OCI-M2 (cell line): ENCODE data around the gene CHST4.
"Not testable (repeated sequence)": the region's sequence is repeated elsewhere in the genome, so short reads cannot be mapped to it uniquely, and the experiment has no call there.

Experiments used
- DNase-seq: peaks from one replicate; lab custom pipeline; 2025; ENCODE audit not compliant: unreplicated experiment; lab: John Stamatoyannopoulos, UW

CHST4 gene

DNA sequence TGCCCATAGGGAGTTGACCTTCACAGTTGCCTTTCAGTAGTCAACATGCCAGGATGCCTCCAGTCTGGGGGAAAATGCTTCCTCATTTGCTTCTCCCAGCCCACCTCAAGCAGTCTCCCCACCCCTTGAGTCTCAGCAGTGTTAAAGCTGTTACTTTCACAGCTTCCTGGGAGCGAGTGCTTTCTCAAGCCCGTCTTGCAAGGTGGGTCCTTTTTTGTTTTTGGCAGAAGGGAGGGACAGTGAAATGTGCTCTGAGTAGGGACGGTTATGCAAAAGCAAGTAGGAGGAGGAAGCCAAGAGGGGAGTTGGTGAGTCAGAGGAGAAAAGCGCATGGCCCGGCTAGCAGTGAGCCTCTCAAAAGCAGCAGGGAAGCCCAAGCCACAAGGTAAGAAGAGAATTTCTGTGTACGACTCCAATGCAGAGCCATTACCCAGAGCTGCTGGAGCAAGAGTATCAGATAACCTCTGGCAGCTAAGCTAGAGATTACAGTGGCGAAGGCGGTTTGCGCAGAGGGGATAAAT lies at the start of gene CHST4:
Gene CHST4, plus strand, starts transcription at position 316 of the 521 bp plus-strand sequence. CDS start 10,252 bp downstream, outside the sequence.
- DNase-seq, result no peak

DNA sequence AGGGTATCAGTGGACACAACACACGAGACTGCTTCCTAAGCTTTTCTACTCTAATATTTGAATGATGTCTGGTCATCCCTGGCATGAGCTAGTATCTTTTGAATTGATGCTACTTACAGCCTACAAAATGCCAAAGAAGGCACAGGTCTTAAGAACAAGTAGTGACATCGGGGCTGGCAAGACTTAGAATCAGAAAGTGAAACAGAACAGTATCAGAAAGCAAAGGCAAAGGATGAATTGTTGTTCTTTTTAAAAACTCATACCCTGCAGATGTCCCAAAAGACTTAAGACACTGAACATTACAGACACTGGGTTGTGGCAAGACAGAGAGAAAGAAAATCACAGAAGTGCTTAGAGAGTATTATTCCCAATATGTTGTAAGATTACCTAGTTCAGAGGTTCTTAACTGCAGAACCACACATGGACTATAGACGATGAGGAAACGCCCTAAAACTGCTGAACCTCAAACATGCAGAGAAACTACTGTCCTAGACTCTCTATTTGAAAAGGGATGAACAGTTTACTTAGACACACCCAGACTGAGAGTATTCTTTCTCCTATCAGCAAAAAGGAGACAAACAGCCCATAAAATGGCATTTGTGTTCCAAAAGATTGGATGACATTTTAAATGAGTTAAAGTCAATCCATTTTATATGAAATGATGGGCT lies 49.6 kb upstream of the CHST4 start:
- no peak for DNase-seq

DNA sequence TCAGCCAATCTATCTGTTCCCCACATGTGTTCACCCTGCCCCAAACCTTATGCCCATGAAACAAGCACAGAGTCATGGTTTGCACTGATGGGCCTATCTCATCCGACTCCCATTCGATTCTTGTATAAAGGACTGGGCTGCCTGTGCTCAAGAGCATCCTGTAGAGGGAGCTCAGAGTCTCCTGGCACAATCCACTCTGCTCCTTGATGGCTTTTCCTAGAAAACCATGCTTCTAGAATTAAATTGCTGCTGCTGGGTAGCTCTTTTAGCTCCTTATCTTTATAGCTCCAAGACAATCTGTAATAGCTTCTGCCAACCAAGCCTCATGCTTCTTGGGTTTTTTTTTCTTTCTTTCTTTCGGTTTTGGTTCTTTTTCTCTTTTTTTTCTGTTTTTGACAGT lies 46.8 kb upstream of the CHST4 start:
- DNase-seq, result no peak

GRCh38 chr16:71480956-71481355 lies 45.3 kb upstream of the CHST4 start:
- DNase-seq, result no peak

GRCh38 chr16:71482569-71482968 lies 43.7 kb upstream of the CHST4 start:
- DNase-seq, result no peak

DNA sequence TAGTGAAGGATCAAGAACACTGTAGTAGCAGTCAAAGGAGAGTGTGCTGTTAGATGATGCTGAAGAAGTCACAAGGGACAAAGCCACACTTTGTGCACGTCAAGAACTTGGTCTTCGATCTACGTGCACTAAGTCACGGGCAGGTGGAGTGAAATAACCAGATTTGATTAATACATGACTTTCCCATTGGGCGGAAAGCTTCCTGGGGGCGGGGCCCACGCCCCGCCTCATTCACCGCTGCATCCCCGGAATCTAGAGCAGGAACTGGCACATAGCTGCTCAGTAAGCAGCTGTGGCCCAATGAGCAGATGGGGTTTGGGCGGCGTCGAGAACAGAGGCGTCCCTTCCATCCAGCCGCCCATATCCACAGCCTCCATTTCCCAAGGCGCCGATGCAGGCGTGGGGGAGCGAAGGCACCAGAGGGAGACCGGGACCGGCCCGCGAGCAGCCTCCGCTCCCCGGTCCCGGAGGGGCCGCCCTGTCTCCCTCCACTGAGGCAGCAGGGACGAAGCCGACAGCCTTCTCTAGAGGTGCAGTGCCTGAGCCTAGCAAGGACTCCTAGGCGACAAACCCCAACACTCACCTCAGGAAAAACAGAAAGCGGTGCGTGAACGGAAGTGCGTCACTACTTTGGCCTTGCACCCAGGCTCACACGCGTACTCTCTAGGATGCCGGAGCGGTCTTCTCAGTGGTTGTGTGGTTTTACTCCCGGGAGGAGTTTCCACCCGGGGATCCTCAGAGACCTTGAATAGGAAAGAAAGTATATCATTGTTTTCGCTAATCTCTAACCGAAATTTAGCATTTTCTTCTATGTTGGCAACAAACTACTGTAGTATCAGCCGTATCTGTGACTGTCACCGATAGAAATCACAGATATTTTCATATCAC lies 42.0 kb upstream of the CHST4 start:
- DNase-seq, result no peak

- no peak for DNase-seq
These were observed 37.1 kb upstream of the CHST4 start, which contains the start of gene ZNF19 for GRCh38 chr16:71489122-71489521. Gene ZNF19, minus strand, starts transcription at chr16:71489324. Its CDS starts 7,210 bp downstream, at chr16:71482114.

DNA sequence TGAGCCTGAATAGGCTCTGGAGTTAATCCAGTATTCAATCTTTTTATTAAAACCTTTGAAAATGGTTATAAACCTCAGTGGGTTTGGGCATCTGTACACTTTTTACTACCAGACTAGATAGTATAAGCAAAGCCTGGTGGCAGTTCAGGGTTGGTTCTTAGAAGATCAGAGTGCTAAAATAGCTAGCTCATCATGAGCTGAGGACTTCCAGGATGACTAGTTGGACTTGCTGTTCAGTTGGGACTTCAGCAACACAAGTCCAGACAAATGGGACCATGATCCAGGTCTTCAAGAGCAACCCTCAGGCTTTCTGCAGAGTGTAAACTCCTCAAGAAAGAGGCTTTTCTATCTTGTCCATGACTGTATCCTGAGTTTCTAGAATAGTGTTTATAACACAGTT lies 35.9 kb upstream of the CHST4 start:
- no peak for DNase-seq

DNA sequence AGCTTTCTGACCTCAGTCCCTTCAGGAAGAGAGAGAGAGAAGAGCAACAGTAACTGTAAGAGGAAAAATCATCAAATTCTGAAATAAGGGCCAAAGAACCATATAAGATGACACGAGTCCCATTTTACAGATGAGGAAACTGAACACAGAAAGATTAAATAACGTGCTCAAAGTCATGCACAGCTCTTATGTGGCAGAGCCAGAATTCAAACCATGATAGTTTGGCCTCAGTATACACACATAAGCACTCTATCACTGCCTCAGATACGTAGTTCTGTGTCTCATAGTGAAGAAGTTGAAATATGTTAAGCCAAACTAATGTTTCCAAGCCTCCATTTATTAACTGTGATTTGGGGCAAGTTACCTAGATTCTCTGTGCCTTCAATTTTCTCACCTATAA lies 35.2 kb upstream of the CHST4 start:
- DNase-seq, result no peak

DNA sequence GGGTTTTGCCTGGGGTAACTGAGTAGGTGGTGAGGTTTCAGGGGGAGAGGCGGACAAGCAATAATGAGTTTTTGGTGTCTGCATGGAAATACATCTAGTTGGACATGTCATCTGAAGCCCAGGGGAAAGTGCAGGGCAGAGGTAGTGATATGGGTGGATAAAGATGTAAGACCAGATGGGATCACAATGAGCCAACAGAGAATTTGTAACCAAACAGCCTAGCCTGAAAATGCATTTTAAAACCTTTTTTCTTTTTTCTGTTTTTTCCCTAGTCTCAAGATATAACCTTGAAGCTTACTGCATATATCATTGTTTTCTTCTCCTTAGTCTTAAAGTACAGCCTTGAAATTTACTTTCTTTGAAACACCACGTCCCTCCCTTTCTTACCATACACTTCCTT lies 33.4 kb upstream of the CHST4 start:
- no peak for DNase-seq

GRCh38 chr16:71493213-71493612 lies 33.0 kb upstream of the CHST4 start:
- DNase-seq, result no peak

GRCh38 chr16:71498031-71498430 lies 28.2 kb upstream of the CHST4 start:
- no peak for DNase-seq

- DNase-seq, result no peak
These were observed 26.4 kb upstream of the CHST4 start for GRCh38 chr16:71499775-71500364.

GRCh38 chr16:71500964-71501363 lies 25.3 kb upstream of the CHST4 start:
- no peak for DNase-seq

GRCh38 chr16:71501547-71501946 lies 24.7 kb upstream of the CHST4 start:
- no peak for DNase-seq

DNA sequence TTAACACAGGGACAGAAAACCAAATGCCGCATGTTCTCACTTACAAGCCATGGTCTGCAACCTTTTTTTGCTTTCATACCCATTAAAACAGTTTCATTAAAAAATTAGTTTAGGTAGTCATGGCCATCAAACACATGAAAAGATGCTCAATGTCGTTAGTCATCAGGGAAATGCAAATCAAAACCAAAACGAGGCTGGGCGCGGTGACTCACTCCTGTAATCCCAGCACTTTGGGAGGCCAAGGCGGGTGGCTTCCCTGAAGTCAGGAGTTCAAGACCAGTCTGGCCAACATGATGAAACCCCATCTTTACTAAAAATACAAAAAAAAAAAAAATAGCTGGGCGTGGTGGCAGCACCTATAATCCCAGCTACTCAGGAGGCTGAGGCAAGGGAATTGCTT lies 22.2 kb upstream of the CHST4 start:
- DNase-seq, result not testable (repeated sequence)

GRCh38 chr16:71504901-71505300 lies 21.3 kb upstream of the CHST4 start:
- no peak for DNase-seq

GRCh38 chr16:71507061-71507460 lies 19.2 kb upstream of the CHST4 start:
- DNase-seq, result no peak

DNA sequence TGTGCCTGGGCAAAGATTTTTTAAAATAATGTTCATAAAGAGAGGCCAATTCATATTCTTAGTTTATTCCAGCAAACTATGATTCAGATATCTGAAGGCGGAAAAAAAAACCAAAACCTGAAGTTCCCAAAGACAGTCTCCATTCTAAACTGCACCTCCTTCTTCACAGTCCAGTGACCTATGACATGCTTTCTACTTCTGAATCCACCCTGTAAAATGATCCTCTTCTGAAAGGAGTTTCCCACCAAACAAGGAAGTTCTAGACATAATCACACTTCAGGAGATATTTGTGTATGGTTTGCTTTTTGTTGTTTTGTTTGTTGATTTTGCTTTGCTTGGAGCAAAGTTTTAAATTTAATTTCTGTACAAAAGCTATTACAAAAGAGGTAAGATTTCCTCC lies 12.9 kb upstream of the CHST4 start:
- no peak for DNase-seq

GRCh38 chr16:71514476-71514875 lies 11.8 kb upstream of the CHST4 start:
- no peak for DNase-seq

GRCh38 chr16:71515026-71515425 lies 11.2 kb upstream of the CHST4 start:
- DNase-seq, result no peak

GRCh38 chr16:71520550-71520949 lies 5.7 kb upstream of the CHST4 start:
- no peak for DNase-seq
